ENCODE data around the gene CLDN22.

DNA sequence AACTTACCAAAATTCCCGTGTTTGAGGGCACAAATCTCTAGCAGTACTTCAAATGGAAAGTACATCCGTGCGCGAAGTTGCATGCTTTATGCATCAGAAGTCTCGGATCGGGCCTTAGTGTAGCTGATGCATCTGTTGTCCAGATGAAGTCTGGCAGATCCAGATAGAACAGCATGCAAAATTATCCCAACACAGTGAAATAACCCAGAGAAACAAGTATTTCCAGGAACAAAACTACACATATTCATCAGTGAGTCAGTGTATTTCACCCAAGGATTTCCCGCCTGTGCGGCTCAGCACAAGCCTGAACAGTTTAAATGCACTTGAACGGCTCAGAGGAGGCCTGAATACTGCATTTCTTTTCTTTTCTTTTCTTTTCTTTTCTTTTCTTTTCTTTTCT, 29.6 kb upstream of the CLDN22 start:
- TF ChIP-seq, protein P1, sequence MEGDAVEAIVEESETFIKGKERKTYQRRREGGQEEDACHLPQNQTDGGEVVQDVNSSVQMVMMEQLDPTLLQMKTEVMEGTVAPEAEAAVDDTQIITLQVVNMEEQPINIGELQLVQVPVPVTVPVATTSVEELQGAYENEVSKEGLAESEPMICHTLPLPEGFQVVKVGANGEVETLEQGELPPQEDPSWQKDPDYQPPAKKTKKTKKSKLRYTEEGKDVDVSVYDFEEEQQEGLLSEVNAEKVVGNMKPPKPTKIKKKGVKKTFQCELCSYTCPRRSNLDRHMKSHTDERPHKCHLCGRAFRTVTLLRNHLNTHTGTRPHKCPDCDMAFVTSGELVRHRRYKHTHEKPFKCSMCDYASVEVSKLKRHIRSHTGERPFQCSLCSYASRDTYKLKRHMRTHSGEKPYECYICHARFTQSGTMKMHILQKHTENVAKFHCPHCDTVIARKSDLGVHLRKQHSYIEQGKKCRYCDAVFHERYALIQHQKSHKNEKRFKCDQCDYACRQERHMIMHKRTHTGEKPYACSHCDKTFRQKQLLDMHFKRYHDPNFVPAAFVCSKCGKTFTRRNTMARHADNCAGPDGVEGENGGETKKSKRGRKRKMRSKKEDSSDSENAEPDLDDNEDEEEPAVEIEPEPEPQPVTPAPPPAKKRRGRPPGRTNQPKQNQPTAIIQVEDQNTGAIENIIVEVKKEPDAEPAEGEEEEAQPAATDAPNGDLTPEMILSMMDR (IDR thresholded peaks at IDR 0.05; ENCODE audit: insufficient read depth, low read length), result no peak
- TF ChIP-seq, protein P2, sequence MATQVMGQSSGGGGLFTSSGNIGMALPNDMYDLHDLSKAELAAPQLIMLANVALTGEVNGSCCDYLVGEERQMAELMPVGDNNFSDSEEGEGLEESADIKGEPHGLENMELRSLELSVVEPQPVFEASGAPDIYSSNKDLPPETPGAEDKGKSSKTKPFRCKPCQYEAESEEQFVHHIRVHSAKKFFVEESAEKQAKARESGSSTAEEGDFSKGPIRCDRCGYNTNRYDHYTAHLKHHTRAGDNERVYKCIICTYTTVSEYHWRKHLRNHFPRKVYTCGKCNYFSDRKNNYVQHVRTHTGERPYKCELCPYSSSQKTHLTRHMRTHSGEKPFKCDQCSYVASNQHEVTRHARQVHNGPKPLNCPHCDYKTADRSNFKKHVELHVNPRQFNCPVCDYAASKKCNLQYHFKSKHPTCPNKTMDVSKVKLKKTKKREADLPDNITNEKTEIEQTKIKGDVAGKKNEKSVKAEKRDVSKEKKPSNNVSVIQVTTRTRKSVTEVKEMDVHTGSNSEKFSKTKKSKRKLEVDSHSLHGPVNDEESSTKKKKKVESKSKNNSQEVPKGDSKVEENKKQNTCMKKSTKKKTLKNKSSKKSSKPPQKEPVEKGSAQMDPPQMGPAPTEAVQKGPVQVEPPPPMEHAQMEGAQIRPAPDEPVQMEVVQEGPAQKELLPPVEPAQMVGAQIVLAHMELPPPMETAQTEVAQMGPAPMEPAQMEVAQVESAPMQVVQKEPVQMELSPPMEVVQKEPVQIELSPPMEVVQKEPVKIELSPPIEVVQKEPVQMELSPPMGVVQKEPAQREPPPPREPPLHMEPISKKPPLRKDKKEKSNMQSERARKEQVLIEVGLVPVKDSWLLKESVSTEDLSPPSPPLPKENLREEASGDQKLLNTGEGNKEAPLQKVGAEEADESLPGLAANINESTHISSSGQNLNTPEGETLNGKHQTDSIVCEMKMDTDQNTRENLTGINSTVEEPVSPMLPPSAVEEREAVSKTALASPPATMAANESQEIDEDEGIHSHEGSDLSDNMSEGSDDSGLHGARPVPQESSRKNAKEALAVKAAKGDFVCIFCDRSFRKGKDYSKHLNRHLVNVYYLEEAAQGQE (IDR thresholded peaks at IDR 0.05; ENCODE audit: insufficient replicate concordance, low read depth), result no peak
- no peak for TF ChIP-seq GABPA (IDR thresholded peaks at IDR 0.05; ENCODE audit: low read depth)
- TF ChIP-seq POLR2AphosphoS5 (IDR thresholded peaks at IDR 0.05; ENCODE audit: low read depth), result no peak
- no peak for TF ChIP-seq SPI1 (IDR thresholded peaks at IDR 0.05; ENCODE audit: borderline replicate concordance, low read depth)

All from HL-60 (cell line).